ENCODE results near the gene SLC17A2.

DNA sequence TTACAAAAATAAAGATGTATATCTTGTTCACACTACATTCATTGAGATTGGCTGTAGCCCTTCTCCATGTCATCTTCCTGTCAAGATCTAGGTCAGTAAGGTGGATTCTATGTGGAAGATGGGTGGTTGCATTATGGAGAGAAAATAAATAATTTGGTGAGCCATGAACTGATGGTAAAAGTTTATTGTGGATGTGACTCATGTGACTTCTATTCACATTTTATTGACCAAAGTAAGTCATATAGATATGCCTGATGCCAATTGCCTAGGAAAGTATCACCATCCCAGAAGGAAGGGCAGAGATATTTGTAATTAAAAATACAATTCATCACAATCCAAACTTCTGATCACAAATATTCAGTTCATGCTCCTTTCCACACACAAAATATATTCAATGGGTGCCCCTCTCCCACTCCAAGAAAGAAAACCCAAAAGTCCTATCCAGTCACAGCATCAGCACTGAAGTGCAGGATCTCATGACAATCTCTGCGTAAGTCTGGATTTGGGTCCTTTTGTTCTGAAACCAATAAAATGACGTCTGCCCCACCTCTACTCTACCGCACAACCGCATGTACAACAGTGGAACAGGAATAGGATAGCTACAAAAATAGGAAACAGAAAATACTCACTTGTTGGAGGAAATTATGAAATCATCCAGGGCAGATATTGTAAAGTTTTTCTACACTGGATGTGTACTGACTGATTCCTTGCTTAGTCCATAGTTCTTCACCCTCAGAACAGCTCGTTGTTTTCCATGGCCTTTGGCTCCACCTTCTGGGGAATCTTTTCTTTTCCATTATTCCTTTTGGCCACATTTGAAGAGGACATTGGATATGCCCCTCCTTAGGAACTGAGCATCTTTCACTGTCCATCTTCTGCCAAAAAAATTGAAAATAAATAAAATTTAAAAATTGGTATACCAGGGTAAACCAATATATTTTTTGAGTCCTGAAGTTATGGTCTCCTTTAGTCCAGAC, 40.3 kb downstream of the SLC17A2 start:
- TF ChIP-seq, protein P1, sequence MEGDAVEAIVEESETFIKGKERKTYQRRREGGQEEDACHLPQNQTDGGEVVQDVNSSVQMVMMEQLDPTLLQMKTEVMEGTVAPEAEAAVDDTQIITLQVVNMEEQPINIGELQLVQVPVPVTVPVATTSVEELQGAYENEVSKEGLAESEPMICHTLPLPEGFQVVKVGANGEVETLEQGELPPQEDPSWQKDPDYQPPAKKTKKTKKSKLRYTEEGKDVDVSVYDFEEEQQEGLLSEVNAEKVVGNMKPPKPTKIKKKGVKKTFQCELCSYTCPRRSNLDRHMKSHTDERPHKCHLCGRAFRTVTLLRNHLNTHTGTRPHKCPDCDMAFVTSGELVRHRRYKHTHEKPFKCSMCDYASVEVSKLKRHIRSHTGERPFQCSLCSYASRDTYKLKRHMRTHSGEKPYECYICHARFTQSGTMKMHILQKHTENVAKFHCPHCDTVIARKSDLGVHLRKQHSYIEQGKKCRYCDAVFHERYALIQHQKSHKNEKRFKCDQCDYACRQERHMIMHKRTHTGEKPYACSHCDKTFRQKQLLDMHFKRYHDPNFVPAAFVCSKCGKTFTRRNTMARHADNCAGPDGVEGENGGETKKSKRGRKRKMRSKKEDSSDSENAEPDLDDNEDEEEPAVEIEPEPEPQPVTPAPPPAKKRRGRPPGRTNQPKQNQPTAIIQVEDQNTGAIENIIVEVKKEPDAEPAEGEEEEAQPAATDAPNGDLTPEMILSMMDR (IDR thresholded peaks at IDR 0.05; ENCODE audit: low read length), result peak; percentile 33
- TF ChIP-seq EZH2 (optimal IDR thresholded peaks at IDR 0.05; ENCODE audit: low read depth, low read length) (no peak), EZH2phosphoT487 (IDR thresholded peaks at IDR 0.05; ENCODE audit: low read length) (no peak)
